Parathyroid adenoma (tissue), 2 donors: Measurements from ENCODE around the gene RNU5D-1.

ENCODE experiments used
- H2AFZ ChIP-seq: fragments of 300-600 bp; sonication (generic); one replicate; pipeline ENCODE4 v1.7.0; 2017; ENCODE audit warnings: antibody characterized with exemption, mild to moderate bottlenecking
- H3K27ac ChIP-seq: fragments of 300-600 bp; sonication (generic); one replicate; pipeline ENCODE4 v1.7.0; 2017
- H3K27me3 ChIP-seq: fragments of 300-600 bp; sonication (generic); one replicate; pipeline ENCODE4 v1.7.0; 2017; ENCODE audit warnings: low read length; ENCODE audit not compliant: control insufficient read depth, insufficient read depth
- H3K36me3 ChIP-seq: fragments of 300-600 bp; sonication (generic); one replicate; pipeline ENCODE4 v1.7.0; 2017; ENCODE audit warnings: low read length; ENCODE audit not compliant: control insufficient read depth, insufficient read depth
- H3K4me1 ChIP-seq: fragments of 300-600 bp; sonication (generic); one replicate; pipeline ENCODE4 v1.7.0; 2017; ENCODE audit warnings: control low read depth
- H3K4me2 ChIP-seq: fragments of 300-600 bp; sonication (generic); one replicate; pipeline ENCODE4 v1.7.0; 2017; ENCODE audit warnings: low read length
- H3K4me3 ChIP-seq: fragments of 300-600 bp; sonication (generic); one replicate; pipeline ENCODE4 v1.7.0; 2017; ENCODE audit warnings: low read depth, low read length
- H3K79me2 ChIP-seq: fragments of 300-600 bp; sonication (generic); one replicate; pipeline ENCODE4 v1.7.0; 2017; ENCODE audit warnings: control low read depth
- H3K9ac ChIP-seq: fragments of 300-600 bp; sonication (generic); one replicate; pipeline ENCODE4 v1.7.0; 2017; ENCODE audit warnings: mild to moderate bottlenecking
- H3K9me3 ChIP-seq: fragments of 300-600 bp; sonication (generic); one replicate; pipeline ENCODE4 v1.7.0; 2017; ENCODE audit warnings: low read length; ENCODE audit not compliant: control insufficient read depth
- TF ChIP-seq, protein P1 (sequence below): fragments of 300-600 bp; sonication (generic); IDR thresholded peaks from one replicate; pipeline ENCODE4 v1.7.0; 2017; ENCODE audit warnings: antibody characterized with exemption, mild to moderate bottlenecking
- donor health status: primary hyperparathyroidism.

The RNU5D-1 gene

DNA sequence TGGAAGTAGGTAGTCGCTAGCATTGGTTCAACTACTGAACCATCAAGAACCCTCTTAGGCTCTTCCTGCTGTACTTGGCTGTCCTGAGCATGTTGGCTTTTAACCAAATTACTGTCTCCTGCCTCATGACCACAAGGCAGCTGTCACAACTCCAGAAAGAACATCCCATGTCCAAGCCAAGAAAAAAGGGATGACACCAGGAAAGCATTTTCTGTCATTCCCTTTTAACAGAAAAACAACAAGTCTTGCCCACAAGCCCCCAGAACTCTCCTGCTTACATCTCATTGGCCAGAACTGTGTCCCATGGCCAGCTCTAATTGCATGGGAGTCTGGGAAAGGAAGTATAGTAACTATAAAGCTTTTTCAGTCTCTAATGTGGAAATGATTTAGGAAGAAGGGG, 2.4 kb upstream of the RNU5D-1 start:
- H3K27me3 ChIP-seq = no peaks in the 10 kb centered on the region
- H3K9ac ChIP-seq = no peak overlapping the region
- H3K4me1 ChIP-seq = peaks cover 2% of the 10 kb centered on the region
- no peaks in the 10 kb centered on the region for H3K9me3 ChIP-seq
- H3K4me3 ChIP-seq = no peak overlapping the region
- no peaks in the 10 kb centered on the region for H3K79me2 ChIP-seq
- no peaks in the 10 kb centered on the region for H3K36me3 ChIP-seq
- no peak overlapping the region for H3K4me2 ChIP-seq
- H2AFZ ChIP-seq = no peak overlapping the region
- no peak overlapping the region for H3K27ac ChIP-seq
- TF ChIP-seq, protein P1, sequence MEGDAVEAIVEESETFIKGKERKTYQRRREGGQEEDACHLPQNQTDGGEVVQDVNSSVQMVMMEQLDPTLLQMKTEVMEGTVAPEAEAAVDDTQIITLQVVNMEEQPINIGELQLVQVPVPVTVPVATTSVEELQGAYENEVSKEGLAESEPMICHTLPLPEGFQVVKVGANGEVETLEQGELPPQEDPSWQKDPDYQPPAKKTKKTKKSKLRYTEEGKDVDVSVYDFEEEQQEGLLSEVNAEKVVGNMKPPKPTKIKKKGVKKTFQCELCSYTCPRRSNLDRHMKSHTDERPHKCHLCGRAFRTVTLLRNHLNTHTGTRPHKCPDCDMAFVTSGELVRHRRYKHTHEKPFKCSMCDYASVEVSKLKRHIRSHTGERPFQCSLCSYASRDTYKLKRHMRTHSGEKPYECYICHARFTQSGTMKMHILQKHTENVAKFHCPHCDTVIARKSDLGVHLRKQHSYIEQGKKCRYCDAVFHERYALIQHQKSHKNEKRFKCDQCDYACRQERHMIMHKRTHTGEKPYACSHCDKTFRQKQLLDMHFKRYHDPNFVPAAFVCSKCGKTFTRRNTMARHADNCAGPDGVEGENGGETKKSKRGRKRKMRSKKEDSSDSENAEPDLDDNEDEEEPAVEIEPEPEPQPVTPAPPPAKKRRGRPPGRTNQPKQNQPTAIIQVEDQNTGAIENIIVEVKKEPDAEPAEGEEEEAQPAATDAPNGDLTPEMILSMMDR = no peak

- Histone ChIP-seq H3K4me3 (no peak overlapping the region), H3K79me2 (no peaks in the 10 kb centered on the region), H3K27me3 (no peaks in the 10 kb centered on the region), H3K36me3 (no peaks in the 10 kb centered on the region), H3K4me1 (no peaks in the 10 kb centered on the region), H3K4me2 (no peak overlapping the region), H2AFZ (no peak overlapping the region), H3K9me3 (no peaks in the 10 kb centered on the region), H3K9ac (no peak overlapping the region), H3K27ac (no peak overlapping the region)
- TF ChIP-seq, protein P1 = no peak
These were observed 5.8 kb downstream of the RNU5D-1 start for GRCh38 chr1:44724955-44725698.

DNA sequence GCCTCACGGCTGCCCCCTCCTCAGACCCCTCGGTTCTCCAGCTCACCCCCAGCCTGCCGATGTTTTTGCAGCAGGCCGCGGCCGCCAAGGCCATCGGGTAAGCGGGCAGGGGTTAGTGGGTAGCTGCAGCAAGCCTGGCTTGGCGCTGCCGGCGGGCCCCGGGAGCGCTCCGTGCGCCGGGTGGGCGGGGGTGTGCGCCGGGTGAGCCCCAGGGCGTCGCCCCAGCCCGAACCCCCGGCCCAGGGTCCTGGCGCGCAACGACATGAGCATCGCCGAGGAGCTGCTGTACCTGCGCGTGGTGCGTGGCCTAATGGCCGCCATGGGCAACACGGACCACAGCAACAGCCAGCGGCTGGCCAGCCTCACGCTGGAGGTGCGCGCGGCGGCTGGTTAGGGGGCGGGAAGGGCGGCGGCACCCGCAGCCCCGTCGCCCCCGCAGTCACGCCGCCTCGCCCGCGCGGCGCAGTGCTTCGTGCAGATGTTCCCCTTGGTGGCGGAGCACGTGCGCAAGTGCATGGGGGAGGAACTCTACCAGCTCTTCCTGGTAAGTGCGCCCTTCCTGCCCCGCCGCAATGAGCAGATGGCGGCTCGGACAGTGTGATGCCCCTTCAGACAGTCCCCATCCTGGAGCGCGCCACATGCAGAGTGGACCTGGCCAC, 6.5 kb downstream of the RNU5D-1 start:
- Histone ChIP-seq H3K79me2 (no peaks in the 10 kb centered on the region), H3K9me3 (no peaks in the 10 kb centered on the region), H3K27ac (no peak overlapping the region), H2AFZ (no peak overlapping the region), H3K4me3 (no peak overlapping the region), H3K4me1 (no peaks in the 10 kb centered on the region), H3K4me2 (no peak overlapping the region), H3K27me3 (no peaks in the 10 kb centered on the region), H3K36me3 (no peaks in the 10 kb centered on the region), H3K9ac (no peak overlapping the region)
- TF ChIP-seq, protein P1 = no peak

DNA sequence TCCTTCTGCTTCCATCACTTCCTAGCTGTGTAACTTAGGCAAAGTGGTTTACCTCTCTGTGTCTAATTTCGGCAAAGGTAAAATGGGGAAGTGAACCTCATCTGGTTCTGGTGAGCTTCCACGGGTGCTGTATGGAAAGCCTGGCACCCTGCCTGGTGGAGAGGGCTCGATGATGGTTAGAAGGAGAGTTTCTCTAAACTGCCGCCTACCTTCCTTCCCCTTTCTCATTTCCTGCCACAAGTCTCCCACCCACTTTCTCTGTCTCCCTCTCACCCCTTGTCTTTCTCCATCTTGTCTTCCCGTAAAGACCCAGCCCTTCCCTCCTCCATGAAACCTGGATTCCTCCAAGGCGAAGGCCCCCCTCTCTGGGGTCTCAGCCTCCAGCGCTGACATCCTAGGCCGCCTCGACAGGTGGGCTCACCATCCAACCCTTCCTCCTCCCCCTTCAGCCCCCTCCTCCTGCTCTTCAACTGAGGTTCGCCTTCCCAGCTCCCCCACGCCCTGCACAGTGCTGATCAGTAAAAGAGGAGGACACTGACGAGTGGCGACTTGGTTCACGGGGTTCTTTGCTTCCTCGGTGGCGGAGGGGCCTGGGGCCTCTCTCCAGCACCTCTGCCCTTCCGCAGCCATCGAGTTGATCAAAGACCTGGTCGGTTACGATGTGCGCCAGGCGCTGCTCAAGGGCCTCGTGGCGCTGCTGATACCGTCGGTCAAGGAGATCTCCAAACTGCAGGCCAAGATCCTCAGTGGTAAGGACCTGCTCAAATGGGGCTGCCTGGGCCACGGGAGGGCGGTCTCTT, 7.3 kb downstream of the RNU5D-1 start:
- no peak overlapping the region for H2AFZ ChIP-seq
- H3K4me3 ChIP-seq = no peak overlapping the region
- H3K79me2 ChIP-seq = no peaks in the 10 kb centered on the region
- no peaks in the 10 kb centered on the region for H3K36me3 ChIP-seq
- no peak overlapping the region for H3K9ac ChIP-seq
- H3K4me1 ChIP-seq = no peaks in the 10 kb centered on the region
- TF ChIP-seq, protein P1 = no peak
- no peaks in the 10 kb centered on the region for H3K27me3 ChIP-seq
- no peak overlapping the region for H3K27ac ChIP-seq
- H3K9me3 ChIP-seq = no peaks in the 10 kb centered on the region
- no peak overlapping the region for H3K4me2 ChIP-seq
